Right kidney (tissue), 1 donor: ENCODE data around the gene RAD51B.

Experiments
- DNase-seq: peaks from one replicate; pipeline ENCODE4 v3.0.0-alpha.2; 2016

RAD51B gene

GRCh38 chr14:68306934-68307789, 487.6 kb downstream of the RAD51B start:
- no peak for DNase-seq

DNA sequence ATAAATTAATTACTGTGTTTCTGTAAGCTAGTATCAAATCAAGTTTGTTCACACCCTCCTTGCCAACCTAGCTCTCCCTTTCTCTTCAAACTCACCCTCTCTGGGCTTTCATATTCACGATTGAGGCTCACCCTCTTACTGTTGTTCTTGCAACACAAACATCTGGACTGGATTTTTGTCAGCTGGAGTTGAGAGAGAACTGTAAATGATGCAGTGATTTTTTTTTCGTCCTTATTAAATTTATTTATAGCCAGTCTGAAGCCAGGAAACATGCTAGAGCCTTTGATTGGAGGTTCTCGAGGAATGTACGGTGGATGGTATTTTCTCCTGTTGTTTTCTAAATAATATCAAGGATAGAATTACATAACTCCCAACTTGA, 488.2 kb downstream of the RAD51B start:
- peak; percentile 58 for DNase-seq

DNA sequence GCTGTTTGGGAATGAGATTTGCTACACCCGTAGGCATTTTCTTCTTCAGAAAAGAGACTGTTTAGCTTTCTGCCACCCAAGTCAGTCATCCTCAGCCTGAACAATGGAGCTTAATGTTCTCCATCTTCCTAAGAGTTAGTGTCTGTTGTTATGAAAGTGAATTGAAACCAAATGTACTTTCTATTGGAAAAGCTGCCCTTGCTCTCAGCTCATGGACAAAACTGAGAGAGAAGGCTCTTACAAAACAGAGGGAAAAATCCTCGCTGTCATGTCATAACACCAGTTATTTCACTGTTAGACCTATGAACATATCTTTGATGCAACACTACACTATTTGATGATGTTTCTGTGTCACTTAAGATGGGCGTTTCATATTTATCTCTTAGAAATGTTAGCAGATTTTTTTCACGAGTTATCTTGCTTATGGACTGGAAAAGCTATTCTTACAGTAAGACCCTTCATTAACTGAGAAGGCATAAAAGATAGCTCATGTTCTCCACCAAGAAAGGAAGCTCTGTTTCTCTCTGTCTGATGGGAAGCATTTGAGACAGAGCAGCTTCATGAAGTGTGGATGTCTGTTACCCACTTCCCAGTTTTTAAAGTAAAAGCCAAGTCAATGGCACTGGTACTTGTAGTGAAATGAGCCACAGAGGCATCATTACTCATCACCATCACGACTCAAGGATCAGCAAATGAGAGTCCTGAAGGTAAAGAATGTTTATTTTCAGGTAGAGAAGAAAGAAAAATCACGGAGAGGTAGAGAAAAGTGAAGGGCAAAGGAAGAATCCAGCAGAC, 489.3 kb downstream of the RAD51B start:
- DNase-seq: no peak

- no peak for DNase-seq
These were observed 490.0 kb downstream of the RAD51B start for GRCh38 chr14:68309616-68310015.

DNA sequence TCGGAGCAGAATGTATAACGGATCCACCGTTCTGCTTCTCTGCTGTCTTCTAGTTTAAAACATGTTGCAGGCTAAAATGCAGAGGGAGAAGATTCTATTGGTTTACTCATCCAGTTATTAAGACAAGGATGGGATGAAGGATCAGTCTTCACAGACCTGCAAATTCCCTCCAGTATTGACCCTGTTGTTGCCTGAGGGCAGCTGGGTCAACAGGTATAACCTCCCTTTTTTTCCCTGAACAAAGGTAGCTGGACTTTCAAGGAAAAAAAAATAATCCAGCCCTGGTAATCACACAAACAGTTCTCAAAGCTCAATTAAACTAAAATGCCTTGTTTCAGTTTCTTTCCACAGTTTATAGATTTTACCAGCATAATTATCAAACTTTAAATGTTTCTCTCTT, 492.7 kb downstream of the RAD51B start:
- no peak for DNase-seq

DNA sequence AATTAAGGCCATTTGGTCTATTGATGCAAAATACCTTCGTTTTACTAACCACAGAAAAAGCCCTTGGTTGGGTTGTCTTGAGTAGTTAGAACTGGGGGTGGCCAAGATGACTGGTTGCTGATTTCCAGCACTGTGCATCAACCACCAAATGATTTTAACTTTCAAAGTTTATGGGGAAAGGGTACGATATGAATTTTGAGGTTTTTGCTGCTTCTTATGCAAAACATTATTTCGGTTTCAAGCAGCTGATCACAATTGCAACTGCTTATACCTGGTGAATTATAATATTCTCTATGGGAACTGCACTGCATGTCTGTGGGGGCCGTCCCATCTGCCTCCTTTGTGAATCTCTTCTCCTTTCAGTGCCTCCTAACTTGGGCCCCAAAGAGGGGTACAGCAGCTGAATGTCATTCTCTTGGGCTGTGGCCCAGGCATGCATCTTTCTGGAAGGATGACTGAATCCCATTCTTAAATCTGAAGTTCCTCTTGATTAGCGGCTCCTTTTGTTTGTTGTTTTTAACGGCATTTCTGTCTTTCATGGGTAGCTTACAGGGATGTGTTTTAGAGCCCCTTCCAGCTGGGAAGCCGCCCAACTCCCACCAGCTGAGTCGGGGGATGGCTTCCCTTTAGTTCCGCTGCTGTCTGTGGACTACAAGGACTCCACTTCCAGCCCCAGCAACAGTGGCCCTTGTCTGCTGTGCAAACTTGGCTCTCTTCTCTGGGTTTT, 493.5 kb downstream of the RAD51B start:
- DNase-seq: no peak

DNA sequence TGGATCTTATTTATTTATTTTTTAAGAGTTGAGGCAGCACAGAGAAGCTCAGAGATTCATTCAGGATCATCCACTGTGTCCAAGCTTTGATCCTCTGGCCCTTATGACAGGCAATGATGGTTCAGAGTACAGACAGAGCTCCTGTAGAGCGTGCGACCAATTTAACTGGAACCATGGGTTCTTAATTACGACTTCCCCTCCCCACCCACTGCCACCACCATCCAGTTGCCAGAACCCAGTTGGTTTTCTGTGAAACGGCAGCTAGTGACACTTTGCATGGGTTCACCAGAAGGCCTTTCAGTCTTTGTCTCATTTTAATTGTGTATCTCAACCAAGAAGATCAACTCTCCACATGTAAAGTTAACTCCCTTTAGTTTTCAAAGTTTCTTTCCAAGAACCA, 495.1 kb downstream of the RAD51B start:
- no peak for DNase-seq

GRCh38 chr14:68315081-68315480, 495.5 kb downstream of the RAD51B start:
- no peak for DNase-seq

- DNase-seq: no peak
These were observed 496.7 kb downstream of the RAD51B start for GRCh38 chr14:68316078-68316868.

DNA sequence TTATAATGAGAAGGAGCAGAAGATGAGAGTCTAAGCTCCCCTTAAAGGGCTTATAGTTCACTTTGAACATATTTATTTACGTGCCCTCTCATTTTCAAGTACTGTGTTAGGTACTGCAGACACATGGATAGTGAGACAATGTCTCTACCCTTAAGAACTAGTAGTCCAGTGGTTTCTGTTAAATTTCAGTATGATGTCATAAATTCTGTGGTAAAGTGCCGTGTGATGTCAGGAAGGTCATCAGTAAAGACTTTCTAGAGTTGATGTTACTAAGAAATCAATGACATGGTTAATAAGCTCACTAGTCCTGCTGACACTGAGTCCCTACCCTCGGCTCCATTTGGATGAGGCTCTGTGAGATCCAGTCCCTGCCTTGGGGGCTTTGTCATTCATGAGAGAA, 497.7 kb downstream of the RAD51B start:
- DNase-seq: no peak

DNA sequence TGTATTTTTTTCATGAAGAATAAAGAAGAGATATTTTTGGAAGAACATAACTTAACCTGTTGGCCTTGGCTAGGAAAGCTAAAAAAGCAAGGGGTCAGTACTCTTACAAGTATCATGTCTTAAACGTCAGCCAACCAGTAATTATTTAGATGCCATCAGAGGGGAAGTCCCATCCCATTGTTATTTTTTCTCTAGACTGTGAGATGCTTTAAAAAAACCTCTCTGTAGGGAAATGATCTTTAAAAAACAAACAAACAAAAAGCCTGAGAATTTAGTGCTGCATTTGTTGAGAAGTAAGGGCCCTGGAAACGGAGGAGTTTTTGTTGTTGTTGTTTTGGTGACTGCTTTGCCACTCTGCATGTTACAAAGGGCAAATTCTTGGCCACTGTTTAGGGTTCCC, 499.2 kb downstream of the RAD51B start:
- no peak for DNase-seq

- DNase-seq: no peak
These were observed 500.9 kb downstream of the RAD51B start for GRCh38 chr14:68320495-68320894.

GRCh38 chr14:68322940-68323620, 503.5 kb downstream of the RAD51B start:
- DNase-seq: no peak

- no peak for DNase-seq
These were observed 505.8 kb downstream of the RAD51B start for GRCh38 chr14:68325267-68325807.

DNA sequence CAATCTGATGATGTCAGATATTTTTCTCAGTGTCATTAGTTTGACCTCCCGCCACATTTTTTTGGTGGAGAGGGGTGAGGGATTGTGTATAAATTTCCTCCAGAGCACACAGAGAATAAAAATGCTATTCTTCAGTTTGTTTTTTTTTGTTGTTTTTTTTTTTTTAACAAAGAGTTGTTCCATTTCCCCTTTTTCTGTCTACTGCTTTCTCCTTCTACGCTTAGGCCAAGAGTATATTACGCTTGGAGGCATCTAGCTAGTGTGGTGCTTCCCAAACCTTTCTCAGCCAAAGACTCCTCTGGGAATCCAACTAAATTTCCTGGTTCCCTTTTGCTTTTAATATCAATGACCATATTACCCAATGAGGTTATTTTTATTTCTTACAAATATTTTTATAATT, 507.7 kb downstream of the RAD51B start:
- DNase-seq: no peak

DNA sequence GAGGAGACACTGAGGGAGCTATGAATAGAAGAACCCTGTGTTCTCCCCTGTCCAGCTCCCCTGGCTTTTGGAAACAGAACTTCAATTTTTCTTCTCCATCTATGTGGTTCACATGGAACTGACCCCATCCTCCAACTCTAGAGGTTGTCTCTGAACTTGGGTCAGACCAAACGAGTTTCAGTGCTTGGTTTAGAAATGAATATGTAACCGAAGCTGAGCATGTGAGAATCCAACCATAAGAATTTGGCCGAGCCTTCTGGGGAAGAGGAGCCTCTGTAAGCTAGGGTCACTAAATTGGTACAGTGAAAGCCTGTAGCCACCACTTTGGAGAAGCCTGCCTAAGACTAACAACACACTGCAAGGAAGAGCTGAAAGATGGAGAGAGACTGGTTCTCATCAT, 508.9 kb downstream of the RAD51B start:
- DNase-seq: no peak

DNA sequence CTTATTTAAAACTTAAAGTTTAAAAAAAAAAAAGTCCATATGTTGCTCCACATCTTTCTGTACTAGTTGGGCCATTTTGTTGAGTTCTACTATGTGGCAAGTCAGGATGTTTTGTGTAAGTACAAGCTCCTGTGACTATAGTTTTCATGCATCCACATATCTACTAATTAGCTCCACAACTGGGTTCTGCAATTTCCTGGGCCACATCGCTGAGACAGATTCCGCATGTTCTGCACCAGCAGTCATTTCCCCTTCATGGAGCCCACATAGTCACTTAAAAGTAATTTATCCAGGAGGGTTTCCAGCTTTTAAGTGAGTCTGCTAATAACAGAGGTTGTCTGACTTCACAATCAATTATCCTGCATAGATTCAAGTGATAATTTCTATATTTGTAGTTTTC, 511.8 kb downstream of the RAD51B start:
- no peak for DNase-seq

- DNase-seq: no peak
These were observed 512.4 kb downstream of the RAD51B start for GRCh38 chr14:68331991-68332390.

- DNase-seq: no peak
These were observed 513.7 kb downstream of the RAD51B start for GRCh38 chr14:68333262-68333661.

GRCh38 chr14:68335312-68335711, 515.7 kb downstream of the RAD51B start:
- no peak for DNase-seq

DNA sequence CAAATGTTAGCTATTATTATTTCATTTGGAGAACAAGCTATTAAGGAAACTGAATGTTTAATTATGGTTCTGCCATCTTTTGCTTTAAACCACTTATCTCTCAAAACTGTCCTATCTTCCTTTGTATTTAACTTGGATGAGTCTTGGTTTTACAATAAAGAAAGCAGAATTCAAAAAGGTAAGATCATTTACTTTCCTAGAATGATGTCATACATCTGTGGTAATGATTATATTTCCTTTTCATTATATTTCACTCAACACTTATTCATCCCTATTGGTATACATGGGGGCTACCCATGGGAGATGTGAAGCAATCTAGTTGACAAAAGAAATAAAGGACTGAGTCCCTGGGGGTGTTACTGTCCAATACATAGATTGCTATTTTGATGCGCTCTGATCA, 516.6 kb downstream of the RAD51B start:
- DNase-seq: no peak
